GM18858 (cell line): ENCODE results near the gene HSPH1.

Experiments
- ATAC-seq: cut with Tn5 transposase; IDR thresholded peaks from one replicate; pipeline ENCODE4 v1.9.1; 2021; ENCODE audit not compliant: unreplicated experiment

Gene HSPH1

GRCh38 chr13:31133621-31134020 is 28.1 kb downstream of the HSPH1 start:
- ATAC-seq: no peak

- no peak for ATAC-seq
These were observed 30.2 kb downstream of the HSPH1 start for GRCh38 chr13:31131470-31131961.

GRCh38 chr13:31129419-31129818 is 32.3 kb downstream of the HSPH1 start:
- no peak for ATAC-seq

GRCh38 chr13:31124204-31124603 is 37.5 kb downstream of the HSPH1 start:
- no peak for ATAC-seq

- ATAC-seq: no peak
These were observed 39.0 kb downstream of the HSPH1 start for GRCh38 chr13:31122544-31123260.

- no peak for ATAC-seq
These were observed 39.6 kb downstream of the HSPH1 start for GRCh38 chr13:31122143-31122542.

- no peak for ATAC-seq
These were observed 40.1 kb downstream of the HSPH1 start for GRCh38 chr13:31121379-31122140.

- ATAC-seq: no peak
These were observed 41.6 kb downstream of the HSPH1 start for GRCh38 chr13:31119966-31120700.

- ATAC-seq: no peak
These were observed 42.2 kb downstream of the HSPH1 start for GRCh38 chr13:31119526-31119925.

- ATAC-seq: no peak
These were observed 45.5 kb downstream of the HSPH1 start for GRCh38 chr13:31116224-31116623.

- ATAC-seq: no peak
These were observed 46.1 kb downstream of the HSPH1 start for GRCh38 chr13:31115616-31116015.

GRCh38 chr13:31114641-31115040 is 47.1 kb downstream of the HSPH1 start:
- no peak for ATAC-seq

- no peak for ATAC-seq
These were observed 50.6 kb downstream of the HSPH1 start for GRCh38 chr13:31111136-31111535.

- ATAC-seq: no peak
These were observed 51.1 kb downstream of the HSPH1 start for GRCh38 chr13:31110617-31111016.

GRCh38 chr13:31110169-31110568 is 51.5 kb downstream of the HSPH1 start:
- no peak for ATAC-seq

- no peak for ATAC-seq
These were observed 54.6 kb downstream of the HSPH1 start for GRCh38 chr13:31107109-31107508.

GRCh38 chr13:31105856-31106255 is 55.8 kb downstream of the HSPH1 start:
- ATAC-seq: no peak

GRCh38 chr13:31105020-31105795 is 56.5 kb downstream of the HSPH1 start:
- no peak for ATAC-seq

GRCh38 chr13:31102905-31103304 is 58.8 kb downstream of the HSPH1 start:
- ATAC-seq: no peak

- no peak for ATAC-seq
These were observed 60.1 kb downstream of the HSPH1 start for GRCh38 chr13:31101472-31102170.
